ENCODE results near the gene THYN1.

DNA sequence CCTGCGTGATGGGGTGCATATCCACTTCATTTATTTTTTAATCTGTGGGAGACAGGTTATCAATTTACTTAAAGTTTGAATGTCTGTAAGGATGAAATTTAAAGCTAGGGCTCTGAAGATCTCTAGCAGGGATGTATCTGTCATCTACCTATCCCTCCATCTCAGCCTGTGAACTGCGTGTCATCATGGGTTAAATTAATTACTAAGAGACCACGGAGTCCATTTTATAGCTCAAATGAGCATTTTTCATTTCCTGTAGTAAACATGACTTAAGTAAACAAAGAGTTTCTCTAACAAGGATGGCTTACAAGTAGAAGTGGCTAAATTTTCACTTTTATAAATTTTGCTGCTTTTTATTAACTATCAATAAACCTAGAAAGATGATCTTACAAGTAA, 20.2 kb upstream of the THYN1 start:
- TF ChIP-seq, protein P1, sequence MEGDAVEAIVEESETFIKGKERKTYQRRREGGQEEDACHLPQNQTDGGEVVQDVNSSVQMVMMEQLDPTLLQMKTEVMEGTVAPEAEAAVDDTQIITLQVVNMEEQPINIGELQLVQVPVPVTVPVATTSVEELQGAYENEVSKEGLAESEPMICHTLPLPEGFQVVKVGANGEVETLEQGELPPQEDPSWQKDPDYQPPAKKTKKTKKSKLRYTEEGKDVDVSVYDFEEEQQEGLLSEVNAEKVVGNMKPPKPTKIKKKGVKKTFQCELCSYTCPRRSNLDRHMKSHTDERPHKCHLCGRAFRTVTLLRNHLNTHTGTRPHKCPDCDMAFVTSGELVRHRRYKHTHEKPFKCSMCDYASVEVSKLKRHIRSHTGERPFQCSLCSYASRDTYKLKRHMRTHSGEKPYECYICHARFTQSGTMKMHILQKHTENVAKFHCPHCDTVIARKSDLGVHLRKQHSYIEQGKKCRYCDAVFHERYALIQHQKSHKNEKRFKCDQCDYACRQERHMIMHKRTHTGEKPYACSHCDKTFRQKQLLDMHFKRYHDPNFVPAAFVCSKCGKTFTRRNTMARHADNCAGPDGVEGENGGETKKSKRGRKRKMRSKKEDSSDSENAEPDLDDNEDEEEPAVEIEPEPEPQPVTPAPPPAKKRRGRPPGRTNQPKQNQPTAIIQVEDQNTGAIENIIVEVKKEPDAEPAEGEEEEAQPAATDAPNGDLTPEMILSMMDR (IDR thresholded peaks at IDR 0.05) = no peak
- no peak for TF ChIP-seq POLR2A (IDR thresholded peaks at IDR 0.05)
- TF ChIP-seq EP300 (IDR thresholded peaks at IDR 0.05; ENCODE audit: low read depth) = no peak

All from transverse colon (tissue), 3 donors.